Activated CD4-positive, alpha-beta T cell treated with anti-CD3 and anti-CD28 coated beads, Interleukin-2, Interleukin-4, amounts not matched to agents 100 ng/mL and 50 ng/mL, durations not matched to agents 16 hours and 8 hours (primary cell): ENCODE results near the gene SNIP1.
"Not testable (repeated sequence)": the region's sequence is repeated elsewhere in the genome, so short reads cannot be mapped to it uniquely, and the experiment has no call there.

Experiments
- DNase-seq: peaks from one replicate; pipeline ENCODE4 v3.0.0-alpha.2; 2020; ENCODE audit warnings: low spot score

SNIP1 gene

GRCh38 chr1:37553927-37554808, at the start of gene SNIP1:
Gene SNIP1, minus strand, starts transcription at chr1:37554293. Its CDS starts 64 bp downstream, at chr1:37554229.
- DNase-seq: peak; percentile 94

GRCh38 chr1:37602750-37603694, 48.9 kb upstream of the SNIP1 start:
- DNase-seq: peak; percentile 40

GRCh38 chr1:37601441-37601840, 47.3 kb upstream of the SNIP1 start:
- no peak for DNase-seq

- DNase-seq: no peak
Observed at GRCh38 chr1:37599940-37600339, 45.8 kb upstream of the SNIP1 start.

- no peak for DNase-seq
Observed at GRCh38 chr1:37596182-37596667, 42.1 kb upstream of the SNIP1 start.

GRCh38 chr1:37595440-37596181, 41.5 kb upstream of the SNIP1 start, which contains the start of gene GNL2:
Gene GNL2, minus strand, starts transcription at chr1:37595937. Its CDS starts 115 bp downstream, at chr1:37595822.
- peak; percentile 97 for DNase-seq

GRCh38 chr1:37593726-37594125, 39.6 kb upstream of the SNIP1 start:
- DNase-seq: no peak

- no peak for DNase-seq
Observed at GRCh38 chr1:37588939-37589338, 34.8 kb upstream of the SNIP1 start.

GRCh38 chr1:37584544-37584943, 30.5 kb upstream of the SNIP1 start:
- DNase-seq: not testable (repeated sequence)

- DNase-seq: peak; percentile 40
Observed at GRCh38 chr1:37575692-37576091, 21.6 kb upstream of the SNIP1 start.

GRCh38 chr1:37574834-37575480, 20.9 kb upstream of the SNIP1 start:
- DNase-seq: peak; percentile 82

GRCh38 chr1:37570528-37571334, 16.6 kb upstream of the SNIP1 start:
- peak; percentile 50 for DNase-seq

- DNase-seq: no peak
Observed at GRCh38 chr1:37567023-37567422, 12.9 kb upstream of the SNIP1 start.

- no peak for DNase-seq
Observed at GRCh38 chr1:37564892-37565291, 10.8 kb upstream of the SNIP1 start.

GRCh38 chr1:37562984-37563383, 8.9 kb upstream of the SNIP1 start:
- DNase-seq: no peak

- DNase-seq: peak; percentile 45
Observed at GRCh38 chr1:37561133-37562132, 7.3 kb upstream of the SNIP1 start.

- no peak for DNase-seq
Observed at GRCh38 chr1:37560401-37561132, 6.5 kb upstream of the SNIP1 start.

GRCh38 chr1:37559957-37560379, 5.9 kb upstream of the SNIP1 start:
- not testable (repeated sequence) for DNase-seq
